Osteocyte (in vitro differentiated cells): Measurements from ENCODE around the gene ARHGAP24. TPM values are rescaled to one million over a fixed set of nuclear protein-coding genes. Genes with fewer than 3 reads are reported as not detected.
"Not testable (repeated sequence)": the region's sequence is repeated elsewhere in the genome, so short reads cannot be mapped to it uniquely, and the experiment has no call there.

Experiments used
- DNase-seq: peaks from one replicate; pipeline ENCODE4 v3.0.0; 2021; ENCODE audit warnings: mixed read lengths; ENCODE audit not compliant: unreplicated experiment; ENCODE audit errors: extremely low spot score
- H3K27ac Mint-ChIP-seq: one replicate; pipeline ENCODE4 v1.8.0; 2021; ENCODE audit warnings: mild to moderate bottlenecking, mixed read lengths; ENCODE audit not compliant: unreplicated experiment
- H3K27me3 Mint-ChIP-seq: one replicate; pipeline ENCODE4 v1.8.0; 2021; ENCODE audit warnings: mixed read lengths; ENCODE audit not compliant: unreplicated experiment
- H3K36me3 Mint-ChIP-seq: one replicate; pipeline ENCODE4 v1.8.0; 2021; ENCODE audit warnings: mixed read lengths; ENCODE audit not compliant: unreplicated experiment
- H3K4me1 Mint-ChIP-seq: one replicate; pipeline ENCODE4 v1.8.0; 2021; ENCODE audit warnings: mixed read lengths; ENCODE audit not compliant: unreplicated experiment
- H3K4me3 Mint-ChIP-seq: one replicate; pipeline ENCODE4 v1.8.0; 2021; ENCODE audit warnings: mild to moderate bottlenecking, moderate library complexity, mixed read lengths; ENCODE audit not compliant: unreplicated experiment
- H3K9me3 Mint-ChIP-seq: one replicate; pipeline ENCODE4 v1.8.0; 2021; ENCODE audit warnings: mixed read lengths; ENCODE audit not compliant: unreplicated experiment
- total RNA-seq: library from RNA; stranded (reverse); gene quantifications from 2 replicates; pipeline ENCODE4 v1.2.1, GENCODE V29; 2021
- TF ChIP-seq, protein P1 (sequence below): fragments of 200-600 bp; sonication (generic); IDR thresholded peaks from 2 replicates; pipeline ENCODE4 v1.5.0; 2021; ENCODE audit warnings: antibody characterized with exemption, mild to moderate bottlenecking, moderate library complexity

ARHGAP24 gene
- total RNA-seq, 1 donor from 2014 or later, result 29.3 TPM

DNA sequence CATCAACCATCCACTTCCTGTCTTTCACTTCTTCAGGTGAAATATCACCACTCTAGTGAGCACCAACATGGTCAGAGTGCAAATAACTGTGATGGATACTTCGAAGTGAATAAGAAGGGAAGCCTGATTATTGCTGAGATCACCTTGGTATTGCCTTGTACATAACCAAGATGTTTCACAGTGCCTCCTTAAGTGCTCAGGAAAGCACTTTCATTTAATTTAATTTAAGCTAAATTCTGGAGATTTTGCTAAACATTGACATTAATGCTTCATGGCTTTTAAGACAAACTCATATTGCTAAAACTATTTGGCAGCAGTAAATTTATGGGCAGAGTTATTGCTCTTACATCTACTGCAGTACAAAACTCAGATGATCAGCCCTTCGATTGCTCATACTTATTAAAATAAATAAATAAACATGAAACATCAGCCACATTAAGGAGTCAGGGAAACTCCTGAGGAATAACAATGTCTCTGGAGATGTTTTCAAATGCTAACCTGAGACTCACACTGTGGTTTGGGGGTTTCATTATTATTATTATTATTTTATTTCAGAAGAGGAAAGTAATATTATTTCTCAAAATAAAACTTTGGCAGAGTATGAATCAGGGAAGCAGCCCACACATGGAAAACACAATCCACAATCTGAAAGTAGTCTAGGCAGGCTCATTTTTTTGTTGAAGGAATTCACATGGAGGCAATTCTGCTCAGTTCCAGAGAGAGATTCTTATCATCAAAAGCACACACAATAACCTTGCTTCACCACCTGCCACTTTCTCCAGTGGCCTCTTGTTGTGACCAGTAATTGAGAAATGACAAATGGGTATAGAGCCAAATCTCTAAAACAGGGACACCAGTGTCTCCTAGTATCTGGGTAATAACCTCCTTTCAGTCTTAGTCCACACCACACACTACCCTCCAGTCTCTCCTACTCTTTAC lies 540.7 kb downstream of the ARHGAP24 start:
- TF ChIP-seq, protein P1, sequence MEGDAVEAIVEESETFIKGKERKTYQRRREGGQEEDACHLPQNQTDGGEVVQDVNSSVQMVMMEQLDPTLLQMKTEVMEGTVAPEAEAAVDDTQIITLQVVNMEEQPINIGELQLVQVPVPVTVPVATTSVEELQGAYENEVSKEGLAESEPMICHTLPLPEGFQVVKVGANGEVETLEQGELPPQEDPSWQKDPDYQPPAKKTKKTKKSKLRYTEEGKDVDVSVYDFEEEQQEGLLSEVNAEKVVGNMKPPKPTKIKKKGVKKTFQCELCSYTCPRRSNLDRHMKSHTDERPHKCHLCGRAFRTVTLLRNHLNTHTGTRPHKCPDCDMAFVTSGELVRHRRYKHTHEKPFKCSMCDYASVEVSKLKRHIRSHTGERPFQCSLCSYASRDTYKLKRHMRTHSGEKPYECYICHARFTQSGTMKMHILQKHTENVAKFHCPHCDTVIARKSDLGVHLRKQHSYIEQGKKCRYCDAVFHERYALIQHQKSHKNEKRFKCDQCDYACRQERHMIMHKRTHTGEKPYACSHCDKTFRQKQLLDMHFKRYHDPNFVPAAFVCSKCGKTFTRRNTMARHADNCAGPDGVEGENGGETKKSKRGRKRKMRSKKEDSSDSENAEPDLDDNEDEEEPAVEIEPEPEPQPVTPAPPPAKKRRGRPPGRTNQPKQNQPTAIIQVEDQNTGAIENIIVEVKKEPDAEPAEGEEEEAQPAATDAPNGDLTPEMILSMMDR, result no peak
- H3K4me1 Mint-ChIP-seq, result peaks cover 50% of the 10 kb centered on the region
- H3K27ac Mint-ChIP-seq, result no peak overlapping the region
- H3K4me3 Mint-ChIP-seq, result no peak overlapping the region
- no peaks in the 10 kb centered on the region for H3K9me3 Mint-ChIP-seq
- DNase-seq, result no peak
- H3K36me3 Mint-ChIP-seq, result no peaks in the 10 kb centered on the region
- peaks cover 9% of the 10 kb centered on the region for H3K27me3 Mint-ChIP-seq

DNA sequence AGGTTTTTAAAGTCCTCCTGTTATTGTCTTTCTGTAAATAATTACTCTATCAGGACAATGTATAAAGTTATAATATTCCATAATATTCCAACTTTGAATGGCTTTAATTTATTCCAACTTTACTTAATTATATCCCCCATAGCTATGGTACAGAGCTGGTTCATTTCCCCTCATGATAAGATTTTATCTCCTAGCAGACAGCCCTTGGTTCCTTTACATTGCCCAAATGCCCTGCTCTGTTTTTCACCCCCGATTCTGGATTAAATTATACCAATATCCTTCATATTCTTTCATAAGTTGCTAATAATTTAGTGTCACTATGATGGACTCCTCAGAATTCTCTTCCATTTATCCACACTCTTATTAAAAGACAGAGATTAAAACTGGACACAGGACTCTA lies 544.4 kb downstream of the ARHGAP24 start:
- no peak for DNase-seq
- Mint-ChIP-seq H3K27me3 (peaks cover 9% of the 10 kb centered on the region), H3K9me3 (no peaks in the 10 kb centered on the region), H3K4me3 (no peak overlapping the region), H3K4me1 (peaks cover 19% of the 10 kb centered on the region), H3K27ac (no peak overlapping the region), H3K36me3 (no peaks in the 10 kb centered on the region)
- TF ChIP-seq, protein P1, result no peak

DNA sequence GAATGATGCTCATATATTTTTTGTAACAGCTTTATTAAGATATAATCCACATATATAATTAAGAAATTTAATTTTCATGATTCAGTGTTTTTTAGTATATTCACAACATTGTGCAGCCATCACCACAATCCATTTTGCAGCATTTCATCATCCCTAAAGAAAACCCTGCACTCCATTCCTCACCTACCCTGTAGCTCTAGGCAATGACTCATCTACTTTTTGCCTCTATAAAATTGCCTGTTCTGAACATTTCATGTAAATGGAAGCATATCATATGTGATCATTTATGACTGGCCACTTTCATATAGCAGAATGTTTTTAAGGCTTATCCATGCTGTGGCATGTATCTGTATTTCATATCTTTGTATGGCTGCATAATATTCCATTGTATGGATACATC lies 545.0 kb downstream of the ARHGAP24 start:
- H3K36me3 Mint-ChIP-seq, result no peaks in the 10 kb centered on the region
- no peaks in the 10 kb centered on the region for H3K9me3 Mint-ChIP-seq
- DNase-seq, result no peak
- no peak overlapping the region for H3K27ac Mint-ChIP-seq
- peaks cover 14% of the 10 kb centered on the region for H3K4me1 Mint-ChIP-seq
- no peak overlapping the region for H3K4me3 Mint-ChIP-seq
- TF ChIP-seq, protein P1, result no peak
- peaks cover 9% of the 10 kb centered on the region for H3K27me3 Mint-ChIP-seq

DNA sequence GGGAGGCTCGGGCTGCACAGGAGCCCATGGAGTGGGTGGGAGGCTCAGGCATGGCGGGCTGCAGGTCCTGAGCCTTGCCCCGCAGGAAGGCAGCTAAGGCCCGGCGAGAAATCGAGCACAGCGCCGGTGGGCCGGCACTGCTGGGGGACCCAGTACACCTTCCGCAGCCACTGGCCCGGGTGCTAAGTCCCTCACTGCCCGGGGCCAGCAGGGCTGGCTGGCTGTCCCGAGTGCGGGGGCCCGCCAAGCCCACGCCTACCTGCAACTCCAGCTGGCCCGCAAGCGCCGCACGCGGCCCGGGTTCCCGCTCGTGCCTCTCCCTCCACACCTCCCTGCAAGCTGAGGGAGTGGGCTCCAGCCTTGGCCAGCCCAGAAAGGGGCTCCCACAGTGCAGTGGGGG lies 546.7 kb downstream of the ARHGAP24 start:
- H3K4me1 Mint-ChIP-seq, H3K36me3 Mint-ChIP-seq, H3K27ac Mint-ChIP-seq, H3K9me3 Mint-ChIP-seq, H3K4me3 Mint-ChIP-seq, DNase-seq, H3K27me3 Mint-ChIP-seq: not testable (repeated sequence)

DNA sequence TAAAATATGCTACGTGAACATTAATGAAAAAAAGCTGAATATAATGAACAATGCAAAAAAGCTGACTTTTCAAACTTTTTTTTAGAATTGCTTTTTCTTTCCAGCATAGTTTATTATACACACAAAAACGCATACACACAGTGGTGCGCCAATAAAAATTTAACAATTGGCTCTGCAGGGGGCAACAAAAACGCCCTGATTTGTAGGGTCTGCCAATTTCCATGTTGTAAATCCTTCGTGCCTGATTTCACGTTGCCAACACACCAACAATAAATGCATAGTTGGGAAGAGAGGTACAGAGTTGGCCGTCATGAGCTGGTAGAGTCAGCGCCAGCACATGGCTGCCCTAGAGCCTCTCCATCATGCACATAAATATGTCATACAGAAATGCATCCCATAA lies 551.8 kb downstream of the ARHGAP24 start:
- no peaks in the 10 kb centered on the region for H3K27me3 Mint-ChIP-seq
- DNase-seq, result no peak
- peaks cover 7% of the 10 kb centered on the region for H3K4me1 Mint-ChIP-seq
- TF ChIP-seq, protein P1, result no peak
- H3K36me3 Mint-ChIP-seq, result peaks cover 7% of the 10 kb centered on the region
- no peaks in the 10 kb centered on the region for H3K9me3 Mint-ChIP-seq
- H3K4me3 Mint-ChIP-seq, result no peak overlapping the region
- no peak overlapping the region for H3K27ac Mint-ChIP-seq
